Gastroesophageal sphincter (tissue), 3 donors: ENCODE data around the gene TMEM245.

Experiments
- EP300 ChIP-seq: sonication (generic); formaldehyde crosslinking; IDR thresholded peaks from one replicate; pipeline ENCODE4 v1.6.1; 2017; ENCODE audit warnings: antibody characterized with exemption, mild to moderate bottlenecking
- POLR2AphosphoS5 ChIP-seq: sonication (generic); formaldehyde crosslinking; IDR thresholded peaks from one replicate; pipeline ENCODE4 v1.6.1; 2017; ENCODE audit warnings: antibody characterized with exemption
- TF ChIP-seq, protein P1 (sequence below), 4 experiments: fragments of 200-600 bp in 2 of 4; fragments of 450-650 bp in 2 of 4; sonication (generic) in 1 of 4; IDR thresholded peaks; one replicate each; pipeline ENCODE4 v1.5.1; 2017 to 2019; ENCODE audit warnings: antibody characterized with exemption in 4 of 4, mild to moderate bottlenecking in 2 of 4, moderate library complexity in 2 of 4

DNA sequence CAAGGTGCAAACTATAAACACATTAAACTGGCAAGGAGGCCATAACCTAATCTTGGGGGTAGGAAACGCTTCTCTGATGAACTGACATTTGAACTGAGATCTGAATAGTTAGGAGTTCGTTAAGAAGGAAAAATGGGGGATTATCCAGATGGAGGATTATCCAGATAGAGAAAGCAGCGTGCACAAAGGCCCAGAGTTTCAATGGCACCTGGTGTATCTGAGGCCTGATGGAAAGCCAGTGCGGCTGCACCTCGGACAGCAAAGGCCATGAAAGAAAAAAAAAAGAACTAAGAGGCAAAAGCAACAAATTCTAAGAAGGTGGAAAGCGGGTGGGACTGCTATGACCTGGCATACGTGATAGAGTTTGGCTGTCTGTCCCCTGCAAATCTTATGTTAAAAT, 93.4 kb downstream of the TMEM245 start:
- TF ChIP-seq, protein P1, sequence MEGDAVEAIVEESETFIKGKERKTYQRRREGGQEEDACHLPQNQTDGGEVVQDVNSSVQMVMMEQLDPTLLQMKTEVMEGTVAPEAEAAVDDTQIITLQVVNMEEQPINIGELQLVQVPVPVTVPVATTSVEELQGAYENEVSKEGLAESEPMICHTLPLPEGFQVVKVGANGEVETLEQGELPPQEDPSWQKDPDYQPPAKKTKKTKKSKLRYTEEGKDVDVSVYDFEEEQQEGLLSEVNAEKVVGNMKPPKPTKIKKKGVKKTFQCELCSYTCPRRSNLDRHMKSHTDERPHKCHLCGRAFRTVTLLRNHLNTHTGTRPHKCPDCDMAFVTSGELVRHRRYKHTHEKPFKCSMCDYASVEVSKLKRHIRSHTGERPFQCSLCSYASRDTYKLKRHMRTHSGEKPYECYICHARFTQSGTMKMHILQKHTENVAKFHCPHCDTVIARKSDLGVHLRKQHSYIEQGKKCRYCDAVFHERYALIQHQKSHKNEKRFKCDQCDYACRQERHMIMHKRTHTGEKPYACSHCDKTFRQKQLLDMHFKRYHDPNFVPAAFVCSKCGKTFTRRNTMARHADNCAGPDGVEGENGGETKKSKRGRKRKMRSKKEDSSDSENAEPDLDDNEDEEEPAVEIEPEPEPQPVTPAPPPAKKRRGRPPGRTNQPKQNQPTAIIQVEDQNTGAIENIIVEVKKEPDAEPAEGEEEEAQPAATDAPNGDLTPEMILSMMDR (IDR thresholded peaks at IDR 0.05), result no peak
- TF ChIP-seq EP300 (no peak), POLR2AphosphoS5 (no peak)
